Measurements from ENCODE around the gene ACAN.

DNA sequence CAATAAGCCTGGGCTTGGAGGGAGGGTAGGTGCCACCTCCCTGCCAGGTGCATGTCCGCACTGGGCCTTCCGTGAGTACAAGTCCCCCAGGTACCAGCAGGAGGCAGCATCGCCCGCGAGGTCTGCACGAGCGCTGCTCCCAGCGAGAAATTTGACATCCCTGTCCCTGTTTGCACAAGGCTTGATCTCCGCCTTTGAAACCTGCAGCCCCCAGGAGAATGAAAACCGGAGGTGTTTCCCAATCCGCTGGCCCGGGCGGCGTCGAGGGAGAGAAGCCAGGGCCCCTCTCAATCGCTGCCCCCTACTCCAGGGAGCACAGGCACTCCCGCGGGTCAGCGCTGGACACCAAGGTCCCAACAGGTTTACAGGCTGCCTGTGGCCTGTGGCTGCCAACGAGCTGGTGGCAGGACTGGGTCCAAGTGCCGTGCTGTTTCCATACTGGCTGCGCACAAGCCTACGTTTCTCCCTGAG lies 91.1 kb downstream of the ACAN start:
- TF ChIP-seq POLR2A (IDR thresholded peaks at IDR 0.05; ENCODE audit: control extremely low read depth in 1 of 2, low read depth in 2 of 2, low read length in 2 of 2) (peak in 1 of 2 experiments; percentile 52; a peak in 1 of 3 replicates), EZH2 (IDR thresholded peaks at IDR 0.05; ENCODE audit: low read depth, low read length, severe bottlenecking) (no peak)
